CD4-positive, CD25-positive, alpha-beta regulatory T cell (primary cell): ENCODE measurements around the gene SMS. TPM values are rescaled to one million over a fixed set of nuclear protein-coding genes. Genes with fewer than 3 reads are reported as not detected.

ENCODE experiments used
- ATAC-seq, 2 donors: fragments of 150-1000 bp; cut with Tn5 transposase; one replicate each; pipeline ENCODE4 v1.10.0; 2021; ENCODE audit warnings: low read depth in 2 of 2, moderate number of reproducible peaks in 2 of 2, moderate library complexity in 1 of 2
- DNase-seq, 3 donors: peaks; one replicate each; pipeline versions ENCODE4 v3.0.0 to v3.0.0-alpha.2; 2012 to 2022; ENCODE audit warnings: mixed read lengths in 1 of 3
- H3K27ac ChIP-seq: one replicate; pipeline ENCODE4 v1.7.0; 2013; ENCODE audit warnings: mild to moderate bottlenecking, low read length; ENCODE audit not compliant: insufficient read depth, poor library complexity, severe bottlenecking
- H3K27me3 ChIP-seq: one replicate; pipeline ENCODE4 v1.7.0; 2013; ENCODE audit warnings: low read length; ENCODE audit not compliant: control insufficient read depth, insufficient read depth
- H3K36me3 ChIP-seq: one replicate; pipeline ENCODE4 v1.7.0; 2013; ENCODE audit warnings: mild to moderate bottlenecking, low read length, moderate library complexity; ENCODE audit not compliant: control insufficient read depth, insufficient read depth
- H3K4me1 ChIP-seq: 2 replicates; pipeline ENCODE4 v1.7.0; 2013; ENCODE audit warnings: mild to moderate bottlenecking, low read length; ENCODE audit not compliant: insufficient read depth, control insufficient read depth, poor library complexity, severe bottlenecking
- H3K4me3 ChIP-seq: one replicate; pipeline ENCODE4 v1.7.0; 2013; ENCODE audit warnings: low read depth, mild to moderate bottlenecking, low read length, moderate library complexity
- H3K9me3 ChIP-seq, 2 experiments: 1 replicate in 1 of 2; 2 replicates in 1 of 2; pipeline ENCODE4 v1.7.0; 2013; ENCODE audit warnings: low read length in 2 of 2, mild to moderate bottlenecking in 1 of 2, moderate library complexity in 1 of 2; ENCODE audit not compliant: control insufficient read depth in 2 of 2
- H3K27ac Mint-ChIP-seq, 3 donors: one replicate each; pipeline ENCODE4 v1.8.0; 2020 to 2022; ENCODE audit warnings: mild to moderate bottlenecking in 3 of 3, mixed read lengths in 3 of 3, moderate library complexity in 2 of 3
- H3K27me3 Mint-ChIP-seq: one replicate; pipeline ENCODE4 v1.8.0; 2022; ENCODE audit warnings: mild to moderate bottlenecking, mixed read lengths
- H3K36me3 Mint-ChIP-seq: one replicate; pipeline ENCODE4 v1.8.0; 2020; ENCODE audit warnings: mixed read lengths
- H3K4me1 Mint-ChIP-seq, 4 donors: one replicate each; pipeline ENCODE4 v1.8.0; 2020 to 2022; ENCODE audit warnings: mixed read lengths in 4 of 4, mild to moderate bottlenecking in 1 of 4
- H3K4me3 Mint-ChIP-seq, 4 donors: one replicate each; pipeline ENCODE4 v1.8.0; 2020 to 2022; ENCODE audit warnings: mild to moderate bottlenecking in 4 of 4, mixed read lengths in 4 of 4, moderate library complexity in 3 of 4
- H3K9me3 Mint-ChIP-seq, 7 donors: one replicate each; pipeline ENCODE4 v1.8.0; 2020 to 2022; ENCODE audit warnings: mixed read lengths in 7 of 7, mild to moderate bottlenecking in 3 of 7, moderate library complexity in 2 of 7
- polyA plus RNA-seq, 4 donors: library from polyadenylated mRNA; unstranded; fragments of 300-500 nt; fragmentation: Illumina TruSeq; gene quantifications; one replicate each; pipeline ENCODE4 v1.2.3, GENCODE V29; 2021
- total RNA-seq: library from RNA; stranded (reverse); gene quantifications from one replicate; pipeline ENCODE4 v1.2.3, GENCODE V29; 2022

The SMS gene
- total and polyA plus RNA-seq, 5 donors from 2014 or later = 24.0 to 105 (median 69.1) TPM

- peak overlapping the region; percentile 22 to 84 (median 63) for H3K4me3 Mint-ChIP-seq
- H3K36me3 ChIP-seq = peaks cover 5% of the 10 kb centered on the region
- H3K27me3 ChIP-seq = no peaks in the 10 kb centered on the region
- peaks cover 15% of the 10 kb centered on the region for H3K4me1 ChIP-seq
- ATAC-seq (no peak), DNase-seq (no peak)
- H3K4me1 Mint-ChIP-seq = peaks cover 13 to 31% (median 20%) of the 10 kb centered on the region in 4 donors
- H3K9me3 Mint-ChIP-seq = no peaks in the 10 kb centered on the region
- no peaks in the 10 kb centered on the region for H3K9me3 ChIP-seq
- H3K4me3 ChIP-seq = no peak overlapping the region
- H3K27me3 Mint-ChIP-seq = no peaks in the 10 kb centered on the region
- H3K36me3 Mint-ChIP-seq = peaks cover 13% of the 10 kb centered on the region
- H3K27ac ChIP-seq = peak overlapping the region; percentile 75
- H3K27ac Mint-ChIP-seq = peak overlapping the region; percentile 76 to 95 (median 90)
These were observed 31.5 kb downstream of the SMS start for GRCh38 chrX:21972046-21972445.

DNA sequence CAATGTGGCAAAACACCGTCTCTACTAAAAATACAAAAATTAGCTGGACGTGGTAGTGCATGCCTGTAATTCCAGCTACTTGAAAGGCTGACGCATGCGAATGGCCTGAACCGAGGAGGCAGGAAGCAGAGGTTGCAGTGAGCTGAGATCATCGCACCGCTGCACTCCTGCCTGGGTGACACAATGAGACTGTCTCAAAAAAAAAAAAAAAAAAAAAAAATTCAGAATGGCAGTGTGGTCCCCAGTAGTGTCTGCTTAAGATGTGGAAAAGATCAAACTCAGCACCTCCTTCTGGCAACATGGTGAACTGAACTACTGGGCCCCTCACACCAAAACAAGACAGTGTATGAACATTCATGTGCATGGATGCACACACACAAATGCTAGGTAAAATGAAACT, 32.2 kb downstream of the SMS start:
- DNase-seq (peak; percentile 29 to 70 (median 46)), ATAC-seq (peak; percentile 84 to 88)
- Mint-ChIP-seq H3K9me3 (no peaks in the 10 kb centered on the region), H3K4me1 (peaks cover 15 to 31% (median 21%) of the 10 kb centered on the region in 4 donors), H3K4me3 (peak overlapping the region; percentile 15 to 84 (median 69)), H3K36me3 (peaks cover 6% of the 10 kb centered on the region), H3K27me3 (no peaks in the 10 kb centered on the region), H3K27ac (peak overlapping the region; percentile 85 to 95 (median 90))
- Histone ChIP-seq H3K4me1 (peaks cover 15% of the 10 kb centered on the region), H3K4me3 (no peak overlapping the region), H3K36me3 (peaks cover 10% of the 10 kb centered on the region), H3K27ac (peak overlapping the region; percentile 75), H3K9me3 (no peaks in the 10 kb centered on the region), H3K27me3 (no peaks in the 10 kb centered on the region)

GRCh38 chrX:21973321-21974010, 33.0 kb downstream of the SMS start:
- H3K27me3 Mint-ChIP-seq = no peaks in the 10 kb centered on the region
- DNase-seq = peak in 1 of 3 donors; percentile 18
- peak overlapping the region; percentile 83 for H3K4me3 ChIP-seq
- H3K27ac Mint-ChIP-seq = peak overlapping the region; percentile 90 to 99 (median 94)
- H3K9me3 ChIP-seq = no peaks in the 10 kb centered on the region
- no peaks in the 10 kb centered on the region for H3K27me3 ChIP-seq
- H3K9me3 Mint-ChIP-seq = no peaks in the 10 kb centered on the region
- peak overlapping the region; percentile 75 for H3K27ac ChIP-seq
- ATAC-seq = no peak
- H3K36me3 ChIP-seq = peaks cover 17% of the 10 kb centered on the region
- peaks cover 15% of the 10 kb centered on the region for H3K4me1 ChIP-seq
- peak overlapping the region; percentile 79 to 87 (median 84) for H3K4me3 Mint-ChIP-seq
- H3K4me1 Mint-ChIP-seq = peaks cover 15 to 31% (median 21%) of the 10 kb centered on the region in 4 donors
- H3K36me3 Mint-ChIP-seq = peaks cover 5% of the 10 kb centered on the region

GRCh38 chrX:21974011-21974385, 33.5 kb downstream of the SMS start:
- ATAC-seq (peak; percentile 30 to 51), DNase-seq (peak in 2 of 3 donors; percentile 23 to 61)
- Mint-ChIP-seq H3K27me3 (no peaks in the 10 kb centered on the region), H3K36me3 (peaks cover 5% of the 10 kb centered on the region), H3K4me1 (peaks cover 15 to 31% (median 21%) of the 10 kb centered on the region in 4 donors), H3K27ac (peak overlapping the region; percentile 90 to 99 (median 94)), H3K9me3 (no peaks in the 10 kb centered on the region), H3K4me3 (peak overlapping the region; percentile 68 to 87 (median 81))
- Histone ChIP-seq H3K4me3 (peak overlapping the region; percentile 83), H3K9me3 (no peaks in the 10 kb centered on the region), H3K36me3 (peaks cover 18% of the 10 kb centered on the region), H3K27me3 (no peaks in the 10 kb centered on the region), H3K27ac (peak overlapping the region; percentile 75), H3K4me1 (peaks cover 15% of the 10 kb centered on the region)

DNA sequence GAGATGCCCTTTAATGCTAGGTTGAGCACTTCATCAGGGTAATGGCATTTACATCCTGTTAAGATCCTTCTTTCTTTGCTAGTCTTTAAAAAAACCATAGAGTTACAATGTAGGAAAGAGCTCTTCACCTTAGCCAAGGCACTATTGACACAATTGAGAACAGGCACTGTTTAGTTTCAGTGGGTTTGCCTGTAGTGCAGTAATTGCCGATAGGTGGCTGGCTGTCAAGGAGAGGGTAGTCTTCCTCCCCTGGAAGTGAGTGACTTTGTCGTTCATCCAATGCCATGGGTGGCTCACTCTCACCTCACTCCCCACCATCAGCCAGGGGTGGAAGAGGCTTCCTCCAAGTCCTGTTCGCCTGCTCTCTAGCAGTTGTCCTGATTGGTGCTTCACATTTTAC, 34.7 kb downstream of the SMS start:
- Histone ChIP-seq H3K27ac (no peak overlapping the region), H3K36me3 (peaks cover 18% of the 10 kb centered on the region), H3K9me3 (no peaks in the 10 kb centered on the region), H3K27me3 (no peaks in the 10 kb centered on the region), H3K4me3 (no peak overlapping the region), H3K4me1 (peaks cover 15% of the 10 kb centered on the region)
- H3K27ac Mint-ChIP-seq = peak overlapping the region in 1 of 3 donors; percentile 2
- ATAC-seq (no peak), DNase-seq (no peak)
- H3K36me3 Mint-ChIP-seq = peaks cover 5% of the 10 kb centered on the region
- H3K27me3 Mint-ChIP-seq = no peaks in the 10 kb centered on the region
- no peaks in the 10 kb centered on the region for H3K9me3 Mint-ChIP-seq
- H3K4me3 Mint-ChIP-seq = no peak overlapping the region
- peaks cover 15 to 31% (median 19%) of the 10 kb centered on the region in 4 donors for H3K4me1 Mint-ChIP-seq

- ATAC-seq = no peak
- peak overlapping the region in 1 of 3 donors; percentile 2 for H3K27ac Mint-ChIP-seq
These were observed 35.3 kb downstream of the SMS start for GRCh38 chrX:21975812-21976211.

GRCh38 chrX:21978346-21978745, 37.8 kb downstream of the SMS start:
- H3K4me3 ChIP-seq = no peak overlapping the region
- no peaks in the 10 kb centered on the region for H3K9me3 ChIP-seq
- Mint-ChIP-seq H3K27me3 (no peaks in the 10 kb centered on the region), H3K36me3 (peaks cover 5% of the 10 kb centered on the region), H3K4me3 (no peak overlapping the region), H3K27ac (no peak overlapping the region), H3K4me1 (peaks cover 8 to 17% (median 13%) of the 10 kb centered on the region in 4 donors), H3K9me3 (no peaks in the 10 kb centered on the region)
- ATAC-seq (no peak), DNase-seq (no peak)
- H3K36me3 ChIP-seq = peaks cover 18% of the 10 kb centered on the region
- no peaks in the 10 kb centered on the region for H3K27me3 ChIP-seq
- peaks cover 8% of the 10 kb centered on the region for H3K4me1 ChIP-seq
- H3K27ac ChIP-seq = no peak overlapping the region

More at GRCh38 chrX:21975812-21976211, 35.3 kb downstream of the SMS start:
- Histone ChIP-seq H3K27ac (no peak overlapping the region), H3K36me3 (peaks cover 18% of the 10 kb centered on the region), H3K4me1 (peaks cover 15% of the 10 kb centered on the region), H3K9me3 (no peaks in the 10 kb centered on the region), H3K4me3 (no peak overlapping the region), H3K27me3 (no peaks in the 10 kb centered on the region)
- H3K36me3 Mint-ChIP-seq = peaks cover 5% of the 10 kb centered on the region
- DNase-seq = no peak
- H3K4me1 Mint-ChIP-seq = peaks cover 15 to 31% (median 19%) of the 10 kb centered on the region in 4 donors
- H3K27me3 Mint-ChIP-seq = no peaks in the 10 kb centered on the region
- H3K9me3 Mint-ChIP-seq = no peaks in the 10 kb centered on the region
- no peak overlapping the region for H3K4me3 Mint-ChIP-seq

- no peaks in the 10 kb centered on the region for H3K36me3 Mint-ChIP-seq
- H3K27ac ChIP-seq = no peak overlapping the region
- no peaks in the 10 kb centered on the region for H3K9me3 ChIP-seq
- H3K4me3 Mint-ChIP-seq = no peak overlapping the region
- H3K4me1 Mint-ChIP-seq = peaks cover 4 to 9% (median 5%) of the 10 kb centered on the region in 4 donors
- no peaks in the 10 kb centered on the region for H3K4me1 ChIP-seq
- H3K36me3 ChIP-seq = peaks cover 15% of the 10 kb centered on the region
- ATAC-seq = no peak
- H3K27ac Mint-ChIP-seq = peak overlapping the region in 1 of 3 donors; percentile 63
- no peaks in the 10 kb centered on the region for H3K27me3 ChIP-seq
- no peak overlapping the region for H3K4me3 ChIP-seq
- no peaks in the 10 kb centered on the region for H3K9me3 Mint-ChIP-seq
- no peak for DNase-seq
- H3K27me3 Mint-ChIP-seq = no peaks in the 10 kb centered on the region
These were observed 41.8 kb downstream of the SMS start for GRCh38 chrX:21982311-21982710.
